ENCODE measurements around the gene C4A. TPM values are rescaled to one million over a fixed set of nuclear protein-coding genes. Genes with fewer than 3 reads are reported as not detected.
"Not testable (repeated sequence)": the region's sequence is repeated elsewhere in the genome, so short reads cannot be mapped to it uniquely, and the experiment has no call there.

Gene C4A
- total RNA-seq, 2 experiments from 2014 or later, result 4.2 TPM

DNA sequence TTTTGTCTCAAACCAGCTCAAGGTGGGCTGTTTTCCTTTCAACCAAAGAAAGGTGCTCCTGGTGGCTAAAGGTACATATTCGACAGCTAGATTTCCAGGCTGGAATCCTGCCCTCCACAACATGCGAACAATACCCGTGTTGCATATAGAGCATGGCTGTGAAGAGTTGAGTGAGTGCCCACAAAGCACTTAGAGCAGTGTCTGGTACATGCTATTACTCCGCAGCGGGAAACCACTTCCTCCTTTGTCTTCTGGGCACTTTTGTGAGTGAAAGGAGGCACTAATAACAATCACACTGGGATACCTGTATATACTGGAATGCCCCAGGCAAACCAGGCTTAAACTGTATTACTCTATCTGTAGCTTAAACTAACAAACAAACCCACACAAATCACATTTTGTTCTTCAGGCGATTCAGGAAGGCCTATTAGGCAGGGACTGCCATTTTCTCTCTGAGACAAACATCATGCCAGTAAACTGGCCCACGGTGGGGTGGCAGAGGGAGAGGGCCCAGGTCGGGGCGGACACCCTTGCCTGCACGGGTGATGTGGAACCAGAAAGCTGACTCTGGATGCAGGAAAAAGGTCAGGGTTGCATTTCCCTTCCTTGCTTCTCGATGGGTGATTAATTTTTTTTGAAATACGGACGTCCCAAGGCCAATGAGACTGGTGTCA, 23.1 kb downstream of the C4A start:
- H3K36me3 Mint-ChIP-seq (ENCODE audit: low read depth); H3K9me3 Mint-ChIP-seq; H3K36me3 ChIP-seq (ENCODE audit: insufficient read depth, low read length); intact Hi-C loops (cut with DNase I, micrococcal nuclease); DNase-seq; CTCF ChIA-PET; H3K4me1 Mint-ChIP-seq (ENCODE audit: low read depth); H3K9me3 ChIP-seq (ENCODE audit: control insufficient read depth in 1 of 2, insufficient read depth in 1 of 2, low read length in 2 of 2); H3K4me1 ChIP-seq (ENCODE audit: insufficient read depth, low read length); H3K27me3 Mint-ChIP-seq; H3K27me3 ChIP-seq (ENCODE audit: control insufficient read depth in 1 of 2, insufficient read depth in 2 of 2, low read length in 2 of 2); POLR2A ChIA-PET; H3K4me3 ChIP-seq (ENCODE audit: low read length); H3K27ac ChIP-seq (ENCODE audit: low read depth in 1 of 2, low read length in 2 of 2): not testable (repeated sequence)
- Mint-ChIP-seq H3K4me3 (peak overlapping the region; percentile 39), H3K27ac (peak overlapping the region; percentile 74)
- peak; percentile 95 for ATAC-seq (ENCODE audit: poor library complexity)

- ATAC-seq (ENCODE audit: poor library complexity); CTCF ChIA-PET; H3K27ac Mint-ChIP-seq: not testable (repeated sequence)
Measured at GRCh38 chr6:32005538-32005880, 23.7 kb downstream of the C4A start.

GRCh38 chr6:32005991-32006529, 24.2 kb downstream of the C4A start:
- intact Hi-C loops (cut with DNase I, micrococcal nuclease); H3K4me3 Mint-ChIP-seq; H3K4me1 ChIP-seq (ENCODE audit: insufficient read depth, low read length); H3K4me1 Mint-ChIP-seq (ENCODE audit: low read depth); H3K4me3 ChIP-seq (ENCODE audit: low read length); POLR2A ChIA-PET; ATAC-seq (ENCODE audit: poor library complexity); H3K27me3 ChIP-seq (ENCODE audit: control insufficient read depth in 1 of 2, insufficient read depth in 2 of 2, low read length in 2 of 2); CTCF ChIA-PET; H3K9me3 Mint-ChIP-seq; H3K27ac Mint-ChIP-seq; H3K36me3 Mint-ChIP-seq (ENCODE audit: low read depth); H3K36me3 ChIP-seq (ENCODE audit: insufficient read depth, low read length); H3K27me3 Mint-ChIP-seq; H3K27ac ChIP-seq (ENCODE audit: low read depth in 1 of 2, low read length in 2 of 2); H3K9me3 ChIP-seq (ENCODE audit: control insufficient read depth in 1 of 2, insufficient read depth in 1 of 2, low read length in 2 of 2): not testable (repeated sequence)
- peak in 2 of 14 experiments; percentile 2 to 3 for DNase-seq

More at GRCh38 chr6:32005538-32005880, 23.7 kb downstream of the C4A start:
- POLR2A ChIA-PET; H3K9me3 Mint-ChIP-seq; H3K27me3 Mint-ChIP-seq; H3K36me3 ChIP-seq (ENCODE audit: insufficient read depth, low read length); H3K9me3 ChIP-seq (ENCODE audit: control insufficient read depth in 1 of 2, insufficient read depth in 1 of 2, low read length in 2 of 2); intact Hi-C loops (cut with DNase I, micrococcal nuclease); H3K4me3 Mint-ChIP-seq; H3K27me3 ChIP-seq (ENCODE audit: control insufficient read depth in 1 of 2, insufficient read depth in 2 of 2, low read length in 2 of 2); H3K4me1 Mint-ChIP-seq (ENCODE audit: low read depth); H3K27ac ChIP-seq (ENCODE audit: low read depth in 1 of 2, low read length in 2 of 2); H3K36me3 Mint-ChIP-seq (ENCODE audit: low read depth); H3K4me1 ChIP-seq (ENCODE audit: insufficient read depth, low read length); H3K4me3 ChIP-seq (ENCODE audit: low read length): not testable (repeated sequence)
- DNase-seq, result peak in 1 of 14 experiments; percentile 3

GRCh38 chr6:32007086-32007485, 25.2 kb downstream of the C4A start:
- H3K36me3 ChIP-seq (ENCODE audit: insufficient read depth, low read length); DNase-seq; H3K27ac ChIP-seq (ENCODE audit: low read depth in 1 of 2, low read length in 2 of 2); H3K27me3 ChIP-seq (ENCODE audit: control insufficient read depth in 1 of 2, insufficient read depth in 2 of 2, low read length in 2 of 2); H3K27me3 Mint-ChIP-seq; H3K4me1 Mint-ChIP-seq (ENCODE audit: low read depth); H3K9me3 Mint-ChIP-seq; H3K27ac Mint-ChIP-seq; intact Hi-C loops (cut with DNase I, micrococcal nuclease); H3K4me3 ChIP-seq (ENCODE audit: low read length); ATAC-seq (ENCODE audit: poor library complexity); H3K9me3 ChIP-seq (ENCODE audit: control insufficient read depth in 1 of 2, insufficient read depth in 1 of 2, low read length in 2 of 2); H3K4me3 Mint-ChIP-seq; H3K4me1 ChIP-seq (ENCODE audit: insufficient read depth, low read length); H3K36me3 Mint-ChIP-seq (ENCODE audit: low read depth); POLR2A ChIA-PET; CTCF ChIA-PET: not testable (repeated sequence)

- H3K36me3 ChIP-seq (ENCODE audit: insufficient read depth, low read length); H3K4me1 ChIP-seq (ENCODE audit: insufficient read depth, low read length); H3K4me1 Mint-ChIP-seq (ENCODE audit: low read depth); ATAC-seq (ENCODE audit: poor library complexity); intact Hi-C loops (cut with DNase I, micrococcal nuclease); H3K4me3 Mint-ChIP-seq; H3K27ac ChIP-seq (ENCODE audit: low read depth in 1 of 2, low read length in 2 of 2); H3K27ac Mint-ChIP-seq; DNase-seq; H3K36me3 Mint-ChIP-seq (ENCODE audit: low read depth); POLR2A ChIA-PET; H3K4me3 ChIP-seq (ENCODE audit: low read length); H3K9me3 Mint-ChIP-seq; H3K27me3 Mint-ChIP-seq; H3K27me3 ChIP-seq (ENCODE audit: control insufficient read depth in 1 of 2, insufficient read depth in 2 of 2, low read length in 2 of 2); H3K9me3 ChIP-seq (ENCODE audit: control insufficient read depth in 1 of 2, insufficient read depth in 1 of 2, low read length in 2 of 2); CTCF ChIA-PET: not testable (repeated sequence)
Measured at GRCh38 chr6:32008037-32008436, 26.2 kb downstream of the C4A start.

DNA sequence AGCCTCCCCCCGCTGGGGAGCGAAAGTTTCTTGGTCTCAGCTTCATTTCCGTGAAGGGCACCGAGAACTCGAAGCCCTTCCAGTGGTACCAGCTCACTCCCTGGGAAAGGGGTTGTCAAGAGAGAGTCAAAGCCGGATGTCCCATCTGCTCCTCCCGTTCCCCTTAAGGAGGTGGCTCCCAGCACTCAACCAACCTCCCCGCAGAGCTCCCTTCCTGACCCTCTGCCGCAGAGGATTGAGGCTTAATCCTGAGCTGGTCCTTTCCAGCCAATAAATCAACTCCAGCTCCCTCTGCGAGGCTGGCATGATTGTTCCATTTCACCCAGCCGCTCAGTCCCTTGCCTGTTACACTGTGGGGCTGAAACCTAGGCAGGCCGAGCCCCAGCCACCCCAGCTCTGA, 26.8 kb downstream of the C4A start:
- H3K27me3 Mint-ChIP-seq; H3K36me3 ChIP-seq (ENCODE audit: insufficient read depth, low read length); DNase-seq; POLR2A ChIA-PET; H3K9me3 ChIP-seq (ENCODE audit: control insufficient read depth in 1 of 2, insufficient read depth in 1 of 2, low read length in 2 of 2); H3K4me1 Mint-ChIP-seq (ENCODE audit: low read depth); H3K4me1 ChIP-seq (ENCODE audit: insufficient read depth, low read length); H3K9me3 Mint-ChIP-seq; H3K27ac ChIP-seq (ENCODE audit: low read depth in 1 of 2, low read length in 2 of 2); ATAC-seq (ENCODE audit: poor library complexity); H3K36me3 Mint-ChIP-seq (ENCODE audit: low read depth); H3K27me3 ChIP-seq (ENCODE audit: control insufficient read depth in 1 of 2, insufficient read depth in 2 of 2, low read length in 2 of 2); H3K4me3 Mint-ChIP-seq; H3K27ac Mint-ChIP-seq; H3K4me3 ChIP-seq (ENCODE audit: low read length); intact Hi-C loops (cut with DNase I, micrococcal nuclease); CTCF ChIA-PET: not testable (repeated sequence)

GRCh38 chr6:32009537-32009936, 27.7 kb downstream of the C4A start:
- DNase-seq; H3K4me3 Mint-ChIP-seq; ATAC-seq (ENCODE audit: poor library complexity); H3K27me3 ChIP-seq (ENCODE audit: control insufficient read depth in 1 of 2, insufficient read depth in 2 of 2, low read length in 2 of 2); H3K9me3 Mint-ChIP-seq; H3K36me3 ChIP-seq (ENCODE audit: insufficient read depth, low read length); H3K4me3 ChIP-seq (ENCODE audit: low read length); H3K4me1 ChIP-seq (ENCODE audit: insufficient read depth, low read length); H3K27ac ChIP-seq (ENCODE audit: low read depth in 1 of 2, low read length in 2 of 2); H3K4me1 Mint-ChIP-seq (ENCODE audit: low read depth); CTCF ChIA-PET; H3K36me3 Mint-ChIP-seq (ENCODE audit: low read depth); POLR2A ChIA-PET; H3K27ac Mint-ChIP-seq; H3K9me3 ChIP-seq (ENCODE audit: control insufficient read depth in 1 of 2, insufficient read depth in 1 of 2, low read length in 2 of 2); intact Hi-C loops (cut with DNase I, micrococcal nuclease); H3K27me3 Mint-ChIP-seq: not testable (repeated sequence)
